ENCODE data around the gene HECW1. TPM values are rescaled to one million over a fixed set of nuclear protein-coding genes. Genes with fewer than 3 reads are reported as not detected.

HECW1 gene
- total and polyA plus RNA-seq, 10 of the 15 experiments (the other 5 are each of a cell fraction or from before 2014, with no cell fraction given): under 0.01 to 0.31 (median 0.04) TPM; not detected in 3

DNA sequence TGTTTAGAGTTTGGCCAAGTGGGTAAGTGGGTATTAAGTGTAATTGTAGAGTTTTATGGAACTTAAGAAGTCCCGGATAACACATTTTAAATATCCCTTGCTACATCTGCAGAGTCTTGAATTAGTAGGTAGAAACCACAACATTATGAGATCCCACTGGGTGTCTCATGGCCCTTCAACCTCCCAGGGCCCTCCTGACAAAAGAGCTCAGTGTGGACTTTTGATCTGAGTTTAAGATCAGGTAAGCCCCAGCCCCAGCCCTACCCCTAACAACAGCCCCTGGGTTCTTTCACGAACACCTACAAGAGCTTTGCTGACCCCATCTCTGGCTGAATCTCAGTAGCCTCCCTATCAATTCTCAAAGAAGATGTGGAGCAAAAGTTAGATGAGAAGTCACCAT lies 405.0 kb downstream of the HECW1 start (continued):
- TF ChIP-seq, protein P1, sequence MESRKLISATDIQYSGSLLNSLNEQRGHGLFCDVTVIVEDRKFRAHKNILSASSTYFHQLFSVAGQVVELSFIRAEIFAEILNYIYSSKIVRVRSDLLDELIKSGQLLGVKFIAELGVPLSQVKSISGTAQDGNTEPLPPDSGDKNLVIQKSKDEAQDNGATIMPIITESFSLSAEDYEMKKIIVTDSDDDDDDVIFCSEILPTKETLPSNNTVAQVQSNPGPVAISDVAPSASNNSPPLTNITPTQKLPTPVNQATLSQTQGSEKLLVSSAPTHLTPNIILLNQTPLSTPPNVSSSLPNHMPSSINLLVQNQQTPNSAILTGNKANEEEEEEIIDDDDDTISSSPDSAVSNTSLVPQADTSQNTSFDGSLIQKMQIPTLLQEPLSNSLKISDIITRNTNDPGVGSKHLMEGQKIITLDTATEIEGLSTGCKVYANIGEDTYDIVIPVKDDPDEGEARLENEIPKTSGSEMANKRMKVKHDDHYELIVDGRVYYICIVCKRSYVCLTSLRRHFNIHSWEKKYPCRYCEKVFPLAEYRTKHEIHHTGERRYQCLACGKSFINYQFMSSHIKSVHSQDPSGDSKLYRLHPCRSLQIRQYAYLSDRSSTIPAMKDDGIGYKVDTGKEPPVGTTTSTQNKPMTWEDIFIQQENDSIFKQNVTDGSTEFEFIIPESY (IDR thresholded peaks at IDR 0.05): no peak
- TF ChIP-seq JUND (IDR thresholded peaks at IDR 0.05; ENCODE audit: low read depth, low read length): no peak
- TF ChIP-seq, protein P2, sequence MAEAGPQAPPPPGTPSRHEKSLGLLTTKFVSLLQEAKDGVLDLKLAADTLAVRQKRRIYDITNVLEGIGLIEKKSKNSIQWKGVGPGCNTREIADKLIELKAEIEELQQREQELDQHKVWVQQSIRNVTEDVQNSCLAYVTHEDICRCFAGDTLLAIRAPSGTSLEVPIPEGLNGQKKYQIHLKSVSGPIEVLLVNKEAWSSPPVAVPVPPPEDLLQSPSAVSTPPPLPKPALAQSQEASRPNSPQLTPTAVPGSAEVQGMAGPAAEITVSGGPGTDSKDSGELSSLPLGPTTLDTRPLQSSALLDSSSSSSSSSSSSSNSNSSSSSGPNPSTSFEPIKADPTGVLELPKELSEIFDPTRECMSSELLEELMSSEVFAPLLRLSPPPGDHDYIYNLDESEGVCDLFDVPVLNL (IDR thresholded peaks at IDR 0.05; ENCODE audit: low read depth, low read length): no peak

DNA sequence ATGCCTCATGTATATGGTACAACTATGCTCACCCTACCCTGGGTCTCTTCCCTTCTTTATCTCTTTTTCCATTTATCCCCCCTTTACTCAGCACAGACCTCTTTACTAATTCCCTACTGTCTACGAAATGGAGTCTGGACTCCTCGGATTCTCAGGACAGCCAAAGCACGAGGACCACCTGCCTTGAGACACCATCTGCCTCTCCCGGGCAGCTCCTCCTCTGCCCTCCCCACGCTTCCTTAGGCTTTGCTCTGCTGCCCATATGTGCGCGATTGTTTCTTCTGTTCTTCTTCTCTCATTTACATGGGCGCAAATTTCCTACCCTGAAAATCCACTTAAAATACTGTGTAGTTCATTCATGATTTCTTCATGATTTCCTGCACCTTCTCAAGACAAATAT lies 407.8 kb downstream of the HECW1 start:
- Histone ChIP-seq H3K9ac (ENCODE audit: control insufficient read depth, insufficient read depth, low read length) (no peak overlapping the region), H3K4me2 (ENCODE audit: control insufficient read depth, insufficient read depth) (no peak overlapping the region), H3K36me3 (ENCODE audit: control insufficient read depth in 2 of 2, insufficient read depth in 2 of 2, low read length in 1 of 2) (no peaks in the 10 kb centered on the region), H3K27me3 (replicated peaks in 1 of 2; ENCODE audit: control insufficient read depth in 2 of 2, insufficient read depth in 2 of 2, low read length in 1 of 2) (no peaks in the 10 kb centered on the region), H2AFZ (ENCODE audit: control insufficient read depth, low read depth, low read length) (no peak overlapping the region), H3K79me2 (ENCODE audit: control insufficient read depth, insufficient read depth, low read length) (no peaks in the 10 kb centered on the region), H3K27ac (ENCODE audit: control insufficient read depth, insufficient read depth) (no peak overlapping the region), H3K9me3 (replicated peaks; ENCODE audit: control insufficient read depth, insufficient read depth, low read length) (no peaks in the 10 kb centered on the region), H4K20me1 (ENCODE audit: control insufficient read depth, insufficient read depth) (no peaks in the 10 kb centered on the region), H3K4me1 (ENCODE audit: control insufficient read depth, insufficient read depth, low read length) (no peaks in the 10 kb centered on the region; the same call in 1 of the 2 replicates), H3K4me3 (no peak overlapping the region)
- ChIA-PET CTCF (interaction anchor here (0.9 to 1.1 kb wide), 3 partner anchors 10 to 318 kb away, joined by 3 read pairs; no protein-coding TSS in a partner anchor), POLR2A (no interaction called here), SMC1A (ENCODE audit: uncharacterized antibody, unreplicated experiment) (interaction anchor here (0.6 to 0.8 kb wide), 3 partner anchors 8 to 38 kb away, joined by 3 read pairs; no protein-coding TSS in a partner anchor), RAD21 (ENCODE audit: unreplicated experiment) (interaction anchor here (4.2 kb wide), 1 partner anchor 62 kb away, joined by 20 read pairs; the partner anchor contains the start of gene STK17A)
- intact Hi-C loops (cut with micrococcal nuclease; ENCODE audit: unreplicated experiment): no loop called here
- no peak for DNase-seq (ENCODE audit: low read depth, low spot score)
- 56% methylated on average over 8 of the region's 8 CpGs for WGBS (ENCODE audit: insufficient coverage, insufficient replicate concordance, low lambda C conversion rate, missing lambda C conversion rate)
- FAIRE-seq: no peak
- ATAC-seq: no peak
- in situ Hi-C loops (cut with MboI): no loop called here
- no TSS peak for BruUV-seq (replicated peaks)
- no peak for TF ChIP-seq CREB1 (IDR thresholded peaks at IDR 0.05; ENCODE audit: low read depth)
- TF ChIP-seq, protein P3, sequence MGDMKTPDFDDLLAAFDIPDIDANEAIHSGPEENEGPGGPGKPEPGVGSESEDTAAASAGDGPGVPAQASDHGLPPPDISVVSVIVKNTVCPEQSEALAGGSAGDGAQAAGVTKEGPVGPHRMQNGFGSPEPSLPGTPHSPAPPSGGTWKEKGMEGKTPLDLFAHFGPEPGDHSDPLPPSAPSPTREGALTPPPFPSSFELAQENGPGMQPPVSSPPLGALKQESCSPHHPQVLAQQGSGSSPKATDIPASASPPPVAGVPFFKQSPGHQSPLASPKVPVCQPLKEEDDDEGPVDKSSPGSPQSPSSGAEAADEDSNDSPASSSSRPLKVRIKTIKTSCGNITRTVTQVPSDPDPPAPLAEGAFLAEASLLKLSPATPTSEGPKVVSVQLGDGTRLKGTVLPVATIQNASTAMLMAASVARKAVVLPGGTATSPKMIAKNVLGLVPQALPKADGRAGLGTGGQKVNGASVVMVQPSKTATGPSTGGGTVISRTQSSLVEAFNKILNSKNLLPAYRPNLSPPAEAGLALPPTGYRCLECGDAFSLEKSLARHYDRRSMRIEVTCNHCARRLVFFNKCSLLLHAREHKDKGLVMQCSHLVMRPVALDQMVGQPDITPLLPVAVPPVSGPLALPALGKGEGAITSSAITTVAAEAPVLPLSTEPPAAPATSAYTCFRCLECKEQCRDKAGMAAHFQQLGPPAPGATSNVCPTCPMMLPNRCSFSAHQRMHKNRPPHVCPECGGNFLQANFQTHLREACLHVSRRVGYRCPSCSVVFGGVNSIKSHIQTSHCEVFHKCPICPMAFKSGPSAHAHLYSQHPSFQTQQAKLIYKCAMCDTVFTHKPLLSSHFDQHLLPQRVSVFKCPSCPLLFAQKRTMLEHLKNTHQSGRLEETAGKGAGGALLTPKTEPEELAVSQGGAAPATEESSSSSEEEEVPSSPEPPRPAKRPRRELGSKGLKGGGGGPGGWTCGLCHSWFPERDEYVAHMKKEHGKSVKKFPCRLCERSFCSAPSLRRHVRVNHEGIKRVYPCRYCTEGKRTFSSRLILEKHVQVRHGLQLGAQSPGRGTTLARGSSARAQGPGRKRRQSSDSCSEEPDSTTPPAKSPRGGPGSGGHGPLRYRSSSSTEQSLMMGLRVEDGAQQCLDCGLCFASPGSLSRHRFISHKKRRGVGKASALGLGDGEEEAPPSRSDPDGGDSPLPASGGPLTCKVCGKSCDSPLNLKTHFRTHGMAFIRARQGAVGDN (IDR thresholded peaks at IDR 0.05): no peak
- no peak for TF ChIP-seq DPF2 (IDR thresholded peaks at IDR 0.05)
- TF ChIP-seq MYC (IDR thresholded peaks at IDR 0.05; ENCODE audit: insufficient read depth, insufficient read length, insufficient replicate concordance, low read length, severe bottlenecking): no peak
- no peak for TF ChIP-seq SUPT20H (IDR thresholded peaks at IDR 0.05; ENCODE audit: borderline replicate concordance, control insufficient read depth, low read depth, low read length)
- no peak for TF ChIP-seq NRF1 (conservative IDR thresholded peaks at IDR 0.05; ENCODE audit: low read depth, low read length)
- TF ChIP-seq ZNF274 (IDR thresholded peaks at IDR 0.05; ENCODE audit: insufficient read depth, insufficient read length): no peak
- TF ChIP-seq, protein P4, sequence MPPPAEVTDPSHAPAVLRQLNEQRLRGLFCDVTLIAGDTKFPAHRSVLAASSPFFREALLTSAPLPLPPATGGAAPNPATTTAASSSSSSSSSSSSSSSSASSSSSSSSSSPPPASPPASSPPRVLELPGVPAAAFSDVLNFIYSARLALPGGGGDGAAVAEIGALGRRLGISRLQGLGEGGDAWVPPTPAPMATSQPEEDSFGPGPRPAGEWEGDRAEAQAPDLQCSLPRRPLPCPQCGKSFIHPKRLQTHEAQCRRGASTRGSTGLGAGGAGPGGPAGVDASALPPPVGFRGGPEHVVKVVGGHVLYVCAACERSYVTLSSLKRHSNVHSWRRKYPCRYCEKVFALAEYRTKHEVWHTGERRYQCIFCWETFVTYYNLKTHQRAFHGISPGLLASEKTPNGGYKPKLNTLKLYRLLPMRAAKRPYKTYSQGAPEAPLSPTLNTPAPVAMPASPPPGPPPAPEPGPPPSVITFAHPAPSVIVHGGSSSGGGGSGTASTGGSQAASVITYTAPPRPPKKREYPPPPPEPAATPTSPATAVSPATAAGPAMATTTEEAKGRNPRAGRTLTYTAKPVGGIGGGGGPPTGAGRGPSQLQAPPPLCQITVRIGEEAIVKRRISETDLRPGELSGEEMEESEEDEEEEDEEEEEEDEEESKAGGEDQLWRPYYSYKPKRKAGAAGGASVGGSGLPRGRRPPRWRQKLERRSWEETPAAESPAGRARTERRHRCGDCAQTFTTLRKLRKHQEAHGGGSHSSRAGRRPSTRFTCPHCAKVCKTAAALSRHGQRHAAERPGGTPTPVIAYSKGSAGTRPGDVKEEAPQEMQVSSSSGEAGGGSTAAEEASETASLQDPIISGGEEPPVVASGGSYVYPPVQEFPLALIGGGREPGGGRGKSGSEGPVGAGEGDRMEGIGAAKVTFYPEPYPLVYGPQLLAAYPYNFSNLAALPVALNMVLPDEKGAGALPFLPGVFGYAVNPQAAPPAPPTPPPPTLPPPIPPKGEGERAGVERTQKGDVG (CRISPR knock-in tag; IDR thresholded peaks at IDR 0.05): no peak
- TF ChIP-seq RFX5 (IDR thresholded peaks at IDR 0.05; ENCODE audit: low read depth, low read length): no peak

Data from GM12878 (cell line).